ENCODE measurements around the gene SNRPA1.

SNRPA1 gene

GRCh38 chr15:101237251-101237650 lies 57.8 kb downstream of the SNRPA1 start:
- DNase-seq = no peak

GRCh38 chr15:101233651-101234280 lies 61.3 kb downstream of the SNRPA1 start:
- no peak for DNase-seq

- DNase-seq = no peak
These were observed 62.4 kb downstream of the SNRPA1 start for GRCh38 chr15:101232677-101233076.

All from NCI-H69 (cell line).